Measurements from ENCODE around the gene NIPAL3. TPM values are rescaled to one million over a fixed set of nuclear protein-coding genes. Genes with fewer than 3 reads are reported as not detected.

NIPAL3 gene
- total RNA-seq, 1 experiment from 2014 or later = 7.7 TPM

- Histone ChIP-seq H2BK20ac (ENCODE audit: low read depth, low read length, poor library complexity, severe bottlenecking) (no peak overlapping the region), H2BK12ac (ENCODE audit: insufficient read length, low read depth, low read length) (no peak overlapping the region), H2BK5ac (ENCODE audit: insufficient read length, low read length) (no peak overlapping the region), H3K27me3 (ENCODE audit: insufficient read depth, low read length) (no peaks in the 10 kb centered on the region), H3K4me1 (ENCODE audit: insufficient read depth, low read length) (no peaks in the 10 kb centered on the region; the same call in 1 of the 2 replicates), H3K18ac (ENCODE audit: insufficient read length, low read depth, low read length) (no peak overlapping the region), H3T11ph (ENCODE audit: low read length) (no peak overlapping the region), H3K23me2 (ENCODE audit: insufficient read length, low read depth, low read length, poor library complexity, severe bottlenecking) (peaks cover 12% of the 10 kb centered on the region), H4K5ac (ENCODE audit: insufficient read length, low read depth, low read length) (no peak overlapping the region), H2BK15ac (ENCODE audit: low read depth, low read length) (no peak overlapping the region), H3K4me2 (ENCODE audit: insufficient read depth, insufficient read length, low read length) (no peak overlapping the region), H3K9me3 (ENCODE audit: control insufficient read depth, low read depth, low read length) (no peaks in the 10 kb centered on the region), H3K27ac (ENCODE audit: insufficient read length, low read depth, low read length) (no peak overlapping the region), H2BK120ac (ENCODE audit: low read depth, low read length, poor library complexity, severe bottlenecking) (no peak overlapping the region), H3K79me2 (ENCODE audit: insufficient read depth, low read length) (no peaks in the 10 kb centered on the region), H3K79me1 (ENCODE audit: insufficient read depth, low read depth, low read length, poor library complexity, severe bottlenecking) (no peaks in the 10 kb centered on the region), H3K56ac (ENCODE audit: insufficient read length, low read depth, low read length) (no peak overlapping the region), H4K91ac (ENCODE audit: insufficient read length, low read depth, low read length) (no peak overlapping the region), H3K14ac (ENCODE audit: insufficient read depth, low read length) (no peak overlapping the region), H3K9ac (ENCODE audit: extremely low read depth, insufficient read length, low read length) (no peak overlapping the region), H3K23ac (ENCODE audit: insufficient read length, low read depth, low read length) (no peak overlapping the region), H3K4ac (ENCODE audit: low read depth, low read length) (no peak overlapping the region), H2AFZ (ENCODE audit: low read length) (no peak overlapping the region), H4K8ac (replicated peaks; ENCODE audit: insufficient read length, low read depth, low read length) (no peak overlapping the region), H4K20me1 (ENCODE audit: control insufficient read depth, insufficient read depth, insufficient read length) (no peaks in the 10 kb centered on the region), H2AK5ac (ENCODE audit: insufficient read length, low read length) (no peak overlapping the region)
- DNase-seq = no peak
- Mint-ChIP-seq H3K9me3 (no peaks in the 10 kb centered on the region; a peak in 1 of 5 replicates), H3K27ac (no peak overlapping the region), H3K36me3 (ENCODE audit: insufficient read depth in 1 of 3, low read depth in 3 of 3) (peaks cover 3 to 4% (median 3%) of the 10 kb centered on the region in 3 experiments; a peak in 5 of 7 replicates), H3K4me3 (no peak overlapping the region), H3K27me3 (ENCODE audit: low read depth) (peaks cover 3% of the 10 kb centered on the region), H3K4me1 (peaks cover 31 to 33% of the 10 kb centered on the region in 2 experiments)
- no CpG with 5 or more reads among the region's 1 CpG for WGBS (ENCODE audit: extremely low coverage, insufficient read length, low lambda C conversion rate)
- TF ChIP-seq, protein P1, sequence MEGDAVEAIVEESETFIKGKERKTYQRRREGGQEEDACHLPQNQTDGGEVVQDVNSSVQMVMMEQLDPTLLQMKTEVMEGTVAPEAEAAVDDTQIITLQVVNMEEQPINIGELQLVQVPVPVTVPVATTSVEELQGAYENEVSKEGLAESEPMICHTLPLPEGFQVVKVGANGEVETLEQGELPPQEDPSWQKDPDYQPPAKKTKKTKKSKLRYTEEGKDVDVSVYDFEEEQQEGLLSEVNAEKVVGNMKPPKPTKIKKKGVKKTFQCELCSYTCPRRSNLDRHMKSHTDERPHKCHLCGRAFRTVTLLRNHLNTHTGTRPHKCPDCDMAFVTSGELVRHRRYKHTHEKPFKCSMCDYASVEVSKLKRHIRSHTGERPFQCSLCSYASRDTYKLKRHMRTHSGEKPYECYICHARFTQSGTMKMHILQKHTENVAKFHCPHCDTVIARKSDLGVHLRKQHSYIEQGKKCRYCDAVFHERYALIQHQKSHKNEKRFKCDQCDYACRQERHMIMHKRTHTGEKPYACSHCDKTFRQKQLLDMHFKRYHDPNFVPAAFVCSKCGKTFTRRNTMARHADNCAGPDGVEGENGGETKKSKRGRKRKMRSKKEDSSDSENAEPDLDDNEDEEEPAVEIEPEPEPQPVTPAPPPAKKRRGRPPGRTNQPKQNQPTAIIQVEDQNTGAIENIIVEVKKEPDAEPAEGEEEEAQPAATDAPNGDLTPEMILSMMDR (conservative IDR thresholded peaks at IDR 0.05) = no peak
Measured at GRCh38 chr1:24417681-24418080, 2.1 kb downstream of the NIPAL3 start.

Measured in H9 (cell line).